Skeletal muscle tissue (tissue), 4 donors: ENCODE results near the gene MDP1. TPM values are rescaled to one million over a fixed set of nuclear protein-coding genes. Genes with fewer than 3 reads are reported as not detected.
A peak's percentile ranks its signal among the peaks of the same experiment; 100 is the strongest.
"Not testable (repeated sequence)": the region's sequence is repeated elsewhere in the genome, so short reads cannot be mapped to it uniquely, and the experiment has no call there.

ENCODE experiments used
- H3K27ac ChIP-seq: one replicate; pipeline ENCODE4 v1.7.0; 2013; ENCODE audit warnings: mild to moderate bottlenecking, low read depth, low read length, inconsistent platforms
- H3K27me3 ChIP-seq, 3 donors: one replicate each; pipeline ENCODE4 v1.7.0; 2013; ENCODE audit warnings: low read length in 3 of 3; ENCODE audit not compliant: control insufficient read depth in 3 of 3, insufficient read depth in 3 of 3
- H3K36me3 ChIP-seq, 3 donors: one replicate each; pipeline ENCODE4 v1.7.0; 2013; ENCODE audit warnings: low read length in 3 of 3; ENCODE audit not compliant: control insufficient read depth in 3 of 3, insufficient read depth in 3 of 3
- H3K4me1 ChIP-seq, 3 donors: one replicate each; pipeline ENCODE4 v1.7.0; 2013; ENCODE audit warnings: low read length in 3 of 3, mild to moderate bottlenecking in 3 of 3; ENCODE audit not compliant: control insufficient read depth in 3 of 3, insufficient read depth in 3 of 3
- H3K4me3 ChIP-seq, 3 donors: one replicate each; pipeline ENCODE4 v1.7.0; 2013; ENCODE audit warnings: low read length in 3 of 3
- H3K9ac ChIP-seq, 3 donors: one replicate each; pipeline ENCODE4 v1.7.0; 2013; ENCODE audit warnings: low read length in 3 of 3, mild to moderate bottlenecking in 3 of 3, moderate library complexity in 2 of 3, low read depth in 1 of 3
- H3K9me3 ChIP-seq, 3 donors: one replicate each; pipeline ENCODE4 v1.7.0; 2013; ENCODE audit warnings: low read length in 3 of 3; ENCODE audit not compliant: control insufficient read depth in 3 of 3
- total RNA-seq: library from RNA; depleted of rRNA; stranded (reverse); fragments of >200 nt; gene quantifications from one replicate; pipeline ENCODE4 v1.2.3, GENCODE V29; 2014
- donor health status: Osteomylitis.

Gene MDP1
- total RNA-seq, 1 donor from 2014 or later, result 9.9 TPM

GRCh38 chr14:24232121-24232644 is 16.3 kb upstream of the MDP1 start, which contains the start of gene NEDD8:
TSS of gene NEDD8 (minus strand) at chr14:24232367. CDS start at chr14:24232267, 100 bp downstream.
- Histone ChIP-seq H3K4me1 (peaks cover 34 to 63% (median 46%) of the 10 kb centered on the region in 3 donors), H3K27ac (peak within 1 kb of the TSS; percentile 92), H3K9me3 (no peaks in the 10 kb centered on the region), H3K4me3 (peak within 1 kb of the TSS; percentile 98 to 100 (median 98)), H3K9ac (peak within 1 kb of the TSS; percentile 89 to 95 (median 91)), H3K27me3 (no peaks in the 10 kb centered on the region), H3K36me3 (peaks cover 23 to 29% (median 25%) of the 10 kb centered on the region in 3 donors)

- peak overlapping the region; percentile 88 to 95 (median 89) for H3K9ac ChIP-seq
- peak overlapping the region; percentile 92 for H3K27ac ChIP-seq
- H3K4me1 ChIP-seq, result peaks cover 28 to 56% (median 40%) of the 10 kb centered on the region in 3 donors
- peaks cover 16 to 22% (median 19%) of the 10 kb centered on the region in 3 donors for H3K36me3 ChIP-seq
- no peaks in the 10 kb centered on the region for H3K27me3 ChIP-seq
- peak overlapping the region; percentile 98 to 100 (median 98) for H3K4me3 ChIP-seq
- no peaks in the 10 kb centered on the region for H3K9me3 ChIP-seq
Measured at GRCh38 chr14:24231263-24232120, 15.6 kb upstream of the MDP1 start.

- no peak overlapping the region for H3K27ac ChIP-seq
- H3K36me3 ChIP-seq, result no peaks in the 10 kb centered on the region
- no peaks in the 10 kb centered on the region for H3K9me3 ChIP-seq
- H3K4me1 ChIP-seq, result peaks cover 18 to 30% (median 24%) of the 10 kb centered on the region in 3 donors
- no peaks in the 10 kb centered on the region for H3K27me3 ChIP-seq
- no peak overlapping the region for H3K9ac ChIP-seq
- no peak overlapping the region for H3K4me3 ChIP-seq
Measured at GRCh38 chr14:24228902-24229301, 13.0 kb upstream of the MDP1 start.

- Histone ChIP-seq H3K9me3 (no peaks in the 10 kb centered on the region), H3K36me3 (no peaks in the 10 kb centered on the region), H3K9ac (no peak overlapping the region), H3K4me3 (no peak overlapping the region), H3K4me1 (peaks cover 7 to 9% (median 7%) of the 10 kb centered on the region in 3 donors), H3K27me3 (no peaks in the 10 kb centered on the region), H3K27ac (no peak overlapping the region)
Measured at GRCh38 chr14:24226473-24226872, 10.6 kb upstream of the MDP1 start.

- no peaks in the 10 kb centered on the region for H3K27me3 ChIP-seq
- H3K27ac ChIP-seq, result peak overlapping the region; percentile 12
- no peaks in the 10 kb centered on the region for H3K4me1 ChIP-seq
- H3K4me3 ChIP-seq, result no peak overlapping the region
- H3K9me3 ChIP-seq, result no peaks in the 10 kb centered on the region
- no peaks in the 10 kb centered on the region for H3K36me3 ChIP-seq
- H3K9ac ChIP-seq, result no peak overlapping the region
Measured at GRCh38 chr14:24224618-24225071, 8.8 kb upstream of the MDP1 start.

GRCh38 chr14:24222987-24223386 is 7.1 kb upstream of the MDP1 start:
- not testable (repeated sequence) for H3K4me3 ChIP-seq, H3K9ac ChIP-seq, H3K36me3 ChIP-seq, H3K4me1 ChIP-seq, H3K27ac ChIP-seq, H3K9me3 ChIP-seq, H3K27me3 ChIP-seq

- no peak overlapping the region for H3K4me3 ChIP-seq
- H3K4me1 ChIP-seq, result peaks cover 6 to 17% (median 11%) of the 10 kb centered on the region in 3 donors
- H3K36me3 ChIP-seq, result peaks cover 0 to 8% (median 8%) of the 10 kb centered on the region in 3 donors
- H3K9me3 ChIP-seq, result no peaks in the 10 kb centered on the region
- no peak overlapping the region for H3K9ac ChIP-seq
- no peak overlapping the region for H3K27ac ChIP-seq
- no peaks in the 10 kb centered on the region for H3K27me3 ChIP-seq
Measured at GRCh38 chr14:24219521-24219920, 3.7 kb upstream of the MDP1 start.

- Histone ChIP-seq H3K4me3 (no peak overlapping the region), H3K27ac (no peak overlapping the region), H3K27me3 (no peaks in the 10 kb centered on the region), H3K9me3 (no peaks in the 10 kb centered on the region), H3K9ac (no peak overlapping the region), H3K36me3 (peaks cover 0 to 12% (median 8%) of the 10 kb centered on the region in 3 donors), H3K4me1 (peaks cover 8 to 21% (median 14%) of the 10 kb centered on the region in 3 donors)
Measured at GRCh38 chr14:24219080-24219479, 3.2 kb upstream of the MDP1 start.

GRCh38 chr14:24216876-24217275 is 1.0 kb upstream of the MDP1 start:
- not testable (repeated sequence) for H3K27me3 ChIP-seq, H3K4me3 ChIP-seq, H3K9ac ChIP-seq, H3K9me3 ChIP-seq, H3K27ac ChIP-seq
- Histone ChIP-seq H3K36me3 (peaks cover 0 to 12% (median 8%) of the 10 kb centered on the region in 3 donors), H3K4me1 (peaks cover 14 to 31% (median 19%) of the 10 kb centered on the region in 3 donors)

- Histone ChIP-seq H3K9ac (peak overlapping the region in 1 of 3 donors; percentile 95), H3K27me3 (no peaks in the 10 kb centered on the region), H3K36me3 (peaks cover 4 to 18% (median 10%) of the 10 kb centered on the region in 3 donors), H3K4me1 (peaks cover 14 to 31% (median 19%) of the 10 kb centered on the region in 3 donors), H3K4me3 (peak overlapping the region; percentile 97 to 100 (median 98)), H3K9me3 (no peaks in the 10 kb centered on the region), H3K27ac (peak overlapping the region; percentile 85)
Measured at GRCh38 chr14:24216345-24216699, 456 bp upstream of the MDP1 start.
